Measurements from ENCODE around the gene SEC14L5. TPM values are rescaled to one million over a fixed set of nuclear protein-coding genes. Genes with fewer than 3 reads are reported as not detected.

Gene SEC14L5
- total RNA-seq, 2 experiments from 2014 or later, result 0.07 TPM; not detected in 1

GRCh38 chr16:4981473-4981872 is 23.3 kb downstream of the SEC14L5 start:
- Mint-ChIP-seq H3K4me1 (ENCODE audit: low read depth) (no peaks in the 10 kb centered on the region), H3K36me3 (ENCODE audit: low read depth) (no peaks in the 10 kb centered on the region), H3K9me3 (peaks cover 1% of the 10 kb centered on the region), H3K4me3 (no peak overlapping the region), H3K27me3 (peaks cover 3% of the 10 kb centered on the region), H3K27ac (no peak overlapping the region)
- ChIA-PET POLR2A (no interaction called here), CTCF (no interaction called here)
- intact Hi-C loops (cut with micrococcal nuclease), result no loop called here
- TF ChIP-seq, protein P1, sequence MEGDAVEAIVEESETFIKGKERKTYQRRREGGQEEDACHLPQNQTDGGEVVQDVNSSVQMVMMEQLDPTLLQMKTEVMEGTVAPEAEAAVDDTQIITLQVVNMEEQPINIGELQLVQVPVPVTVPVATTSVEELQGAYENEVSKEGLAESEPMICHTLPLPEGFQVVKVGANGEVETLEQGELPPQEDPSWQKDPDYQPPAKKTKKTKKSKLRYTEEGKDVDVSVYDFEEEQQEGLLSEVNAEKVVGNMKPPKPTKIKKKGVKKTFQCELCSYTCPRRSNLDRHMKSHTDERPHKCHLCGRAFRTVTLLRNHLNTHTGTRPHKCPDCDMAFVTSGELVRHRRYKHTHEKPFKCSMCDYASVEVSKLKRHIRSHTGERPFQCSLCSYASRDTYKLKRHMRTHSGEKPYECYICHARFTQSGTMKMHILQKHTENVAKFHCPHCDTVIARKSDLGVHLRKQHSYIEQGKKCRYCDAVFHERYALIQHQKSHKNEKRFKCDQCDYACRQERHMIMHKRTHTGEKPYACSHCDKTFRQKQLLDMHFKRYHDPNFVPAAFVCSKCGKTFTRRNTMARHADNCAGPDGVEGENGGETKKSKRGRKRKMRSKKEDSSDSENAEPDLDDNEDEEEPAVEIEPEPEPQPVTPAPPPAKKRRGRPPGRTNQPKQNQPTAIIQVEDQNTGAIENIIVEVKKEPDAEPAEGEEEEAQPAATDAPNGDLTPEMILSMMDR (IDR thresholded peaks at IDR 0.05), result no peak
- no peak for DNase-seq
- ATAC-seq, result no peak

- POLR2A ChIA-PET, result no interaction called here
- Mint-ChIP-seq H3K9me3 (peaks cover 1% of the 10 kb centered on the region), H3K36me3 (ENCODE audit: low read depth) (no peaks in the 10 kb centered on the region), H3K4me1 (ENCODE audit: low read depth) (no peaks in the 10 kb centered on the region), H3K27me3 (peaks cover 9% of the 10 kb centered on the region), H3K4me3 (no peak overlapping the region), H3K27ac (no peak overlapping the region)
- intact Hi-C loops (cut with micrococcal nuclease), result no loop called here
- TF ChIP-seq, protein P1 (IDR thresholded peaks at IDR 0.05), result no peak
- DNase-seq (no peak), ATAC-seq (no peak)
- CTCF ChIA-PET, result no interaction called here
Measured at GRCh38 chr16:4982056-4982867, 24.1 kb downstream of the SEC14L5 start.

DNA sequence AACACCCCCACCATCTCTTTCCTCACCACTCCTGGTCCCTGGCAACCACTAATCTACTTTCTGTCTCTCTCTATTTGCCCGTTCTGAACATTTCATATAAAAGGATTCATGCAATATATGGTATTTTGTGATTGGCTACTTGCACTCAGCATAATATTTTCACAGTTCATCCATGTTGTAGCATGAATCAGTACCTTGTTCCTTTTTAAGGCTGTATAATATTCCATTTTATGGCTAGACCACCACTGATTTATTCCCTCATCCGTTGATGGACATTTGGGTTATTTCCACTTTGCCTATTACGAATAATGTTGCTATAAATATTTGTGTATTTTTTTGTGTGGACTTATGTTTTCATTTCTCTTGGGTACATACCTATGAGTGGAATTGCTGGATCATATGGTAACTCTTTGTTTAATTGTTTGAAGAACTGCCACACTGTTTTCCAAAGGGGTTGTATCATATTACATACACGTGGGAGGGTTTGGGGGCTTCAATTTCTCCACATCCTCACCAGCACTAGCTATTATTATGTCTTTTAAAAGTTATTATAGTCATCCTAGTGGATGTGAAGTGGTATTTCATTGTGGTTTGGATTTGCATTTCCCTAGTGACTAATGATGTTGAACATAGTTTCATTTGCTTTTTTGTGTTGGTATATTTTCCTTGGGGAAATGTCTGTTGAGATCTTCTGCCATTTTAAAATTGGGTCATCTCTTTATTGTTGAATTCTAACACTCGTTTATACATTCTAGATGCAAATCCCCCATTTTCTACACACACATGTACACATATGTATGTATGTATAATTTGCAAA is 26.3 kb downstream of the SEC14L5 start:
- DNase-seq (no peak), ATAC-seq (no peak)
- intact Hi-C loops (cut with micrococcal nuclease), result no loop called here
- H3K4me3 Mint-ChIP-seq, result no peak overlapping the region
- TF ChIP-seq, protein P1 (IDR thresholded peaks at IDR 0.05), result no peak
- H3K36me3 Mint-ChIP-seq (ENCODE audit: low read depth), result no peaks in the 10 kb centered on the region
- peaks cover 1% of the 10 kb centered on the region for H3K9me3 Mint-ChIP-seq
- no peak overlapping the region for H3K27ac Mint-ChIP-seq
- ChIA-PET CTCF (no interaction called here), POLR2A (no interaction called here)
- H3K27me3 Mint-ChIP-seq, result peaks cover 22% of the 10 kb centered on the region
- peaks cover 2% of the 10 kb centered on the region for H3K4me1 Mint-ChIP-seq (ENCODE audit: low read depth)

DNA sequence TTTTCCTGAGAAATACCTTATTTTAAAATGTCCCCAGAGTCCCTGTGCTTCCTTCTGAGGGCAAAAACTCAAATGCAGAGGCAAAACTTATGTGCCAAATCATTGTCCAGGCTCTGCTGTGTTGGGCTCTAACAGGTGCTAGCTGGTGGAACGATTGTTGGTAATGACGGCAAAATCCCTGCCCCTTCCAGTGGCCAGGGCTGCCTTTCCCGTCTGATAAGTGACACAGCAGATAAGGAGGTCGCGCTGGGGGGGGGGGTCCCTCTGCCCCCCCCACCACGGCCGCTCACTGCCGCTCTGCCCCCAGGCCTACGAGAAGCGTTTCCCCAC is 29.1 kb downstream of the SEC14L5 start:
- Mint-ChIP-seq H3K4me3 (no peak overlapping the region), H3K36me3 (ENCODE audit: low read depth) (no peaks in the 10 kb centered on the region)
- no peak for ATAC-seq

More for the DNA sequence above, 29.1 kb downstream of the SEC14L5 start:
- CTCF ChIA-PET, result no interaction called here
- peaks cover 1% of the 10 kb centered on the region for H3K9me3 Mint-ChIP-seq
- TF ChIP-seq, protein P1 (IDR thresholded peaks at IDR 0.05), result no peak
- intact Hi-C loops (cut with micrococcal nuclease), result no loop called here
- POLR2A ChIA-PET, result interaction anchor here (0.6 kb wide), 1 partner anchor 260 kb away, joined by 3 read pairs; no protein-coding TSS in a partner anchor
- DNase-seq, result no peak
- H3K27ac Mint-ChIP-seq, result no peak overlapping the region
- H3K4me1 Mint-ChIP-seq (ENCODE audit: low read depth), result peaks cover 2% of the 10 kb centered on the region
- H3K27me3 Mint-ChIP-seq, result peaks cover 26% of the 10 kb centered on the region

All from activated CD8-positive, alpha-beta T cell treated with anti-CD3 and anti-CD28 coated beads for 36 hours (primary cell).